Measurements from ENCODE around the gene CADPS.

Gene CADPS

GRCh38 chr3:62374341-62375218 lies 500.6 kb downstream of the CADPS start:
- DNase-seq (ENCODE audit: low read depth) = peak; percentile 4

GRCh38 chr3:62373714-62374333 lies 501.4 kb downstream of the CADPS start:
- DNase-seq (ENCODE audit: low read depth) = no peak

DNA sequence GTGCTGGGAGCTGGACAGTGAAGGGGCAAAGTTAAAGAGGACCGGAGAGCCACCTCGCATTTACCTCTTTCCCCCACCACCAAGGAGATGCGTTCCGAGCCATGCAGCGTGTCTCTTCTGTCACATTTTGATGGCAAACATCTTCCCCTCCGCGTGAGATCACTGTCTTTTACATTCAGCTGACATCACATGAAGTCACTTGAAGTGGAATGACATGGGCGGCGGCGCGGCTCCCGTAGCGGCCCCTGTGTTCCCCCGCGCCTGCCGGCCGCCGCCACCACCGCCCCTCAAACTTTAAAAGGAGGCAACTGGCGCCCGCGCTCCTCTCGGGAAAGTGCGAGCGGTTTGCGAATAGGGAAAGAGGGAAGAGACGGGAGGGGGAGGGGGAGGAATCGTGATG lies 502.0 kb downstream of the CADPS start, which contains the start of gene FEZF2:
Gene FEZF2, minus strand, starts transcription at position 336 of the 400 bp plus-strand sequence. CDS start 682 bp downstream, outside the sequence.
- no peak for DNase-seq (ENCODE audit: low read depth)

DNA sequence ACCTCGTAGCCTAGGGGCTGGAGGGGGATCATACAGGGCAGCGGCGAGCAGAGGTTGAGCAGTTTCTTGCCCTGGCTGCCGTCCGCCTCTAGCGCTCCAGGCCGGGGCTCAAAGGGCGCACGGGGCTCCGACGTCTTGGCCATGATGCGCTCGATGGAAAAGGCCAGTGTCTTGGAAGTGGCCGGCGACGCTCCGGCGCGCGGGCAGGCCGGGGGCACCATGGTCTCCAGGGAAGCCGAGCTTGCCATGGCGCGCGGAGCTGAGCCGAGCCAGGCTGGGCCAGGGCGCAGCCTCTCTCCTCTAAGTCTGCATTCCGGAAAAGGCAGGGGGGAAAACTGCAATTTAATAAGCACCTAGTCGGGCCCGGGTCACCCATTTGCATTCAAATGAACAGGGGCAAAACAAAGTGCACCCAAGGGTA lies 502.6 kb downstream of the CADPS start:
- no peak for DNase-seq (ENCODE audit: low read depth)

DNA sequence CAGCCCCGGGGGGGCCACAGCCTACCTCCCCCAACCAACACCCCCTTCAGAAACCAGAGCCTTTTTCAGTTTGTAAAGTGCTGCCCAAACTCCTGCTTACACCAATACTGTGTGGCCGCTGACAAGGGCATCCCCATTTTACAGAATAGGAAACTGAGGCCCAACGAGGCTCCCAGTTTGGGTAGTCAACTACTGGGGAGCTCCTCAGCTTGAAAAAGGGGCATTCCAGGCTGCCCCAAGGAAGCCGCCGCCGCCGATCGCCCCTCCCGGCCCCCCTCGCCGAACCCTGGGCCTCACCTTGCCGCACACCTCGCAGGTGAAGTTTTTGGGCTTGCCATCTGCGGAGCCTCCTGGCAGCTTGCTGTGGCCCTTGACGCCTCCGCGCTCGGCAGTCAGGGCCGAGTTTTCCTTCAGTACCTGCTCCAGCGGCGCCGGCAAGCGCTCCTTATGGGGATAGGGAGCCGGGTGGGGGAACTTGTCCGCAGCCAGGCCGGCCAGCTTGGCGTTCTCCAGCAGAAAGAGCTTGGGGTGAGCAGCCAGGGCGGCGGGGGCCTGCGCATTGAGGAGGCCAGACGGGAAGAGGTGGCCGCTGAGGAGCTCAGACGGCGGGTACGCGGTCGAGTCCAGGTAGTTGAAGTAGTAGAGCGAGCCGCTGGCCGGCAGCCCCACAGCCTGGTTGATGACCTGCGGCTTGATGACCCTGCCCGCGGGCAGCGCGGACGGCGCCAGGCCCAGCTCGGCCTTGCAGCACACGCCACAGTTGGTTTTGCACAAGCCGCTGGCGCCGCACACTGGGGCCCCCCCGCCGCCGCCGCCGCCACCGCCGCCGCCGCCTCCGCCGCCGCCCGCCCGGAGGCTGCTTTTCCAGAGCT lies 503.3 kb downstream of the CADPS start:
- no peak for DNase-seq (ENCODE audit: low read depth)

DNA sequence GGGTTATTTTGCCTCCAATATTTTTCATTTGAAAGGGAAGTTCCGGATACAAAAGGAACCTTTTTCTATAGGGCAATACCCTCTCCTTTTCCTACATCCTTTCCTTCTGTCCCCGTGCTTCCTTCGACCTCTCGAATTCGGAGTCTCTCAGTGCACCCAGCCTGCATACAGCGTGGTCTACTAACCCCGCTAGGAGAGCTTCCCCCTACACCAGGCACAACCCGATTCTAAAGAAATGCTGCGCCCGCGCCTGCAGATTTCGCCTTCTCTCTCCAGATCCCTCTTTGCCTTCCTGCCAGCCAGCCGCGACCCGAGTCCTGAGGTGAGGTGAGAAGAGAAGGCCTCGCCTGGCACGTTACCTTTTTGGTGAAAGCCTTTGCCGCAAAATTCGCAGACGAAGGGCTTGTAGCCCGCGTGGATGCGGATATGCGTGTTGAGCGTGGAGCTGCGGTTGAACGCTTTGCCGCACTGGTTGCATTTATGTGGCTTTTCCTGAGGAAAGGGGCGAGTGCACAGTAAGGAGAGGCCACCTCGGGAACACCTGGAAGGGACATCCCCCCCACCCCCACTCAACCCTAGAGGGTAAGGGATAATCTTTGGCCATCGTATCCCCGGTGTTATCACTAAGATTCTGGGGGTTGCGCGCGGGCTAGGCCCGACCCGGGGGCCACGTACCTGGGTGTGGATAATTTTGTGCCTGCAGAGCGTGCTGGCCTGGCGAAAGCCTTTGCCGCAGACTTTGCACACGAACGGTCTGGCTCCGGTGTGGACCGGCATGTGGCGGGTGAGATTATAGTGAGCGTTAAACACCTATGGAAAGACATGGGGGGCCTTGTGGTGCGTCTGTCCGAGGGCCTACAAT lies 504.1 kb downstream of the CADPS start:
- DNase-seq (ENCODE audit: low read depth) = no peak

GRCh38 chr3:62370112-62370857 lies 504.9 kb downstream of the CADPS start:
- no peak for DNase-seq (ENCODE audit: low read depth)

DNA sequence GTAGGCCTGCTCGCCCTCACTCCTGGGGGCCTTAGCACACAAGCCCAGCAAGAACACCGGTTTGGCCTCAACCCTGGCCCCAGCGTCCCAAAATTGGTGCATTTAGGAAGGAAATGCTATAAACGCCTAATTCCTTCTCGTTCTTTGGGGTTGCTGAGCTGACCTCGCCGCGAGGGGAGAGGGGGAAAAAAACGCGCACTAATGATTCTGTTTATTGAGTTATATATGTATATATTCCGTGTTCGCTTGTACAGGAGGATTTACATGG lies 505.8 kb downstream of the CADPS start:
- no peak for DNase-seq (ENCODE audit: low read depth)

- DNase-seq (ENCODE audit: low read depth) = no peak
Measured at GRCh38 chr3:62368705-62369475, 506.3 kb downstream of the CADPS start.

- no peak for DNase-seq (ENCODE audit: low read depth)
Measured at GRCh38 chr3:62368290-62368704, 506.9 kb downstream of the CADPS start.

GRCh38 chr3:62367763-62368195 lies 507.4 kb downstream of the CADPS start:
- no peak for DNase-seq (ENCODE audit: low read depth)

GRCh38 chr3:62366126-62366484 lies 509.1 kb downstream of the CADPS start:
- no peak for DNase-seq (ENCODE audit: low read depth)

DNA sequence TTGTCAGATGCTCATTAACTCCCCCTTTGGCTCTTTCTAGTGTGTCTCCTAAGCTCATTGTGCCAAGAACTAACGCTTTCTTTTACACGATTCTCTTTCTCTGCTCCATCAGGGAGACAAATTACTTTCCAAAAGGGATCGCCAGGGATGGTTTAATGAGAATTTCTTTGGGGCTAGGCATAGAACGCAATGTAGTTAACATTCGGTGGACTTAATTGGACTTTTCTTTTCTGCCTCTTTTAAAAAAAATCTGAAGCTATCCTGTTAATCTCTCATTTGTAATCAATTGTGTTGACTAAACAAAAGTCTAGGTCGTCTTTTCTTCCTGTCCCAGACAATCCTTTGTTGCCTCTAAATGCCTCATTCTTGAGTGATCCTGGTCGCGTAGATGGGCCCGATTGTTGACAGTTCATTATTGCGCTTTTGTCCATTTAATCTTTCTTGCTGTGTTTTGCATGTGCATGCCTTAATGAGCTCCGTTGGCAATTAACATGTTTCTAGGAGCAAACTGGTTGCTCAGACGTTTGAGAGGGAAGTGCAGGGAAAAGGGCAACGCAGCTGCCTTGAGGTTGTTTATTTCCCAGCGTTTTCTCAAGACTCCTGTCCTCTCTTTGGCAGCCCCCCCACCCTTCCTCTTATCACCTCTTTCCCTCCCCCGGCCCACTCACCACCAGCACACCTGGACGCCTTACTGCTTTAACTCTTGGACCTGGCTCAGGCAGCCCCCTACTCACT lies 509.7 kb downstream of the CADPS start:
- DNase-seq (ENCODE audit: low read depth) = no peak

DNA sequence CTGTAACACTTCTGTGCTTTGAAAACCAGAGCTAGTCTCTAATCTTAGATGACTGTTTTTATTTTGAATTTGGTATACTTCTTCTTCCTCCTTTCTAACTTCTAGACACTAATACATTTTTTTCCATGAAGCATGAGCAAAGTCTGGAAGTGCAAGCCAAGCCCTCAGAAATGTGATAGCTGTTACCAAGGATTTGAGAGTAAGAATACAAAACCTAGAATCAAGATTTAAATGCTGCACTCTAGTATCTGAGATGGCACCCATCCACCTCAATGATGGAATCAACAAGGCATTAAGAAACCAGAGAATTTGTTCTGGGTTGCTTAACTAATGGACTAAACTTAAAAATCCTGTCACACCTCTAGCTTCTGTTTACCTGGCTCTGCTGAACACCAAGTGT lies 511.0 kb downstream of the CADPS start:
- DNase-seq (ENCODE audit: low read depth) = no peak

DNA sequence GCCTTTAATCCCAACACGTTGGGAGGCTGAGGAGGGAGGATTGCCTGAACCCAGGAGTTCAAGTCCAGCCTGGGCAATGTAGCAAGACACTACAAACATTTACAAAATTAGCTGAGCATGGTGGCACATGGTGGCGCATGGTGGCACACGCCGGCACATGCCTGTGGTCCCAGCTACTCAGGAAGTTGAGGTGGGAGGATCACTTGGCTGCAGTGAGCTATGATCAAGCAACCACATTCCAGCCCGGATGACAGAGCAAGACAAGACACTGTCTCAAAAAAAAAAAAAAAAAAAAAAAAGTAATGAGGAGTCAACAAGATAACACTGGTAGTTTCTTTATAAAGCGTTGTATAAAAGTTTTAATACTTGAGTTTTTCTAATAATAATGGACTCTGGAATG lies 511.9 kb downstream of the CADPS start:
- no peak for DNase-seq (ENCODE audit: low read depth)

DNA sequence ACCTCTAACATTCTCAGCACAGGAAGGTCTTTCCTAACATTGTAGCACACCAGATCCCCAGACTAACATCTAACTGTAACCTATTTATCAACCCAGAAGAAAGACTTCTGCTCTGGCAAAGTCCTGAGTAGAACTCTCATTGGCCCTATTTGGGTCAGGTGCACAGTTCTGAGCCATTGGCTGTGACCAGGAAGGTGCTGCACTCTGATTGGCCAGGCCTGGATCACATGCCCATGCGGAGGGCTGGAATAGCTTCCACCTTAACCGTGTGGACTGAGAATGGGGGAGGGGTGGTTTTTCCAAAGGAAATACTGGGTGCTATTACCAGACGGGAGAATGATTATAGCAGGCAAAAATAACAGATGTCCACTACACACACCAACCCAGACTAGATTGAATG lies 513.4 kb downstream of the CADPS start:
- no peak for DNase-seq (ENCODE audit: low read depth)

GRCh38 chr3:62361261-62361660 lies 514.0 kb downstream of the CADPS start:
- no peak for DNase-seq (ENCODE audit: low read depth)

GRCh38 chr3:62359531-62359930 lies 515.7 kb downstream of the CADPS start:
- DNase-seq (ENCODE audit: low read depth) = no peak

DNA sequence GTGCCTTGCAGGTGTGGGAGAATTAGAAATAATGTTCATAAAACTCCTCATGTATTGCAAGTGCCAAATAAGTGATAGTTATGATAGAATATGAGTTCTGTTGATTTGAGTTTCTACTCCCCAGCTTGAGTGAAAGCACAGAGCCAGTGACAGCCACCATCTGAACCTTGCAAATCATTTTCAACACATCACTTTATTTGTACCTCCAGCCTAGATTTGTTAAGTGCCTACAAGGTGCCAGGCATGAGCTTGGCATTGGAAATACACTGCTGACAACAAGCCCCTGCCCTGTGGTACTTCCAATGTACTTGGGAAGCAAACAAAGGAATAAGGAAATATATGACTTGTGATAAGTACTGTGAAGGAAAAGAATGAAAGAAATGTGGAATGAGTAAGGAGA lies 518.9 kb downstream of the CADPS start:
- no peak for DNase-seq (ENCODE audit: low read depth)

GRCh38 chr3:62355703-62356102 lies 519.5 kb downstream of the CADPS start:
- DNase-seq (ENCODE audit: low read depth) = no peak

All from fibroblast of gingiva (primary cell).